Measurements from ENCODE around the gene RWDD4.

DNA sequence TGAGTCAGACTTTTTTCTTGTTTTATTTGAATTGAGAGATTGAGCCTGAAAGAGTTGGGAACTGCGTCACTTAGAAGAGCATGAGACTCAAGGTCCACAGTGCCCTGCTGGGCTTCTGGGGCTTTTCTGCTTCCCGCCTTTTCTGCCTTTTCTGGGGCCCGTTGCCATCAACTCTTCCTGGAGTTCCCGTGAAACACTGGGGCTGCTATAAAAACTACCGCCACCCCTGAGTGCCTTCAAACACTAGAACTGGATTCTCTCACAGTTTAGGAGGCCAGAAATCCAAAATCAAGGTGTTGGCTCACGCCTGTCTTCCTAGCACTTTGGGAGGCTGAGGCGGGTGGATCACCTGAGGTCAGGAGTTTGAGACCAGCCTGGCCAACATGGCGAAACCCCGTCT, 49.8 kb downstream of the RWDD4 start:
- TF ChIP-seq, protein P1, sequence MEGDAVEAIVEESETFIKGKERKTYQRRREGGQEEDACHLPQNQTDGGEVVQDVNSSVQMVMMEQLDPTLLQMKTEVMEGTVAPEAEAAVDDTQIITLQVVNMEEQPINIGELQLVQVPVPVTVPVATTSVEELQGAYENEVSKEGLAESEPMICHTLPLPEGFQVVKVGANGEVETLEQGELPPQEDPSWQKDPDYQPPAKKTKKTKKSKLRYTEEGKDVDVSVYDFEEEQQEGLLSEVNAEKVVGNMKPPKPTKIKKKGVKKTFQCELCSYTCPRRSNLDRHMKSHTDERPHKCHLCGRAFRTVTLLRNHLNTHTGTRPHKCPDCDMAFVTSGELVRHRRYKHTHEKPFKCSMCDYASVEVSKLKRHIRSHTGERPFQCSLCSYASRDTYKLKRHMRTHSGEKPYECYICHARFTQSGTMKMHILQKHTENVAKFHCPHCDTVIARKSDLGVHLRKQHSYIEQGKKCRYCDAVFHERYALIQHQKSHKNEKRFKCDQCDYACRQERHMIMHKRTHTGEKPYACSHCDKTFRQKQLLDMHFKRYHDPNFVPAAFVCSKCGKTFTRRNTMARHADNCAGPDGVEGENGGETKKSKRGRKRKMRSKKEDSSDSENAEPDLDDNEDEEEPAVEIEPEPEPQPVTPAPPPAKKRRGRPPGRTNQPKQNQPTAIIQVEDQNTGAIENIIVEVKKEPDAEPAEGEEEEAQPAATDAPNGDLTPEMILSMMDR (IDR thresholded peaks at IDR 0.05): no peak
- TF ChIP-seq POLR2A (IDR thresholded peaks at IDR 0.05): no peak
